ENCODE data around the gene MYOC.

MYOC gene

DNA sequence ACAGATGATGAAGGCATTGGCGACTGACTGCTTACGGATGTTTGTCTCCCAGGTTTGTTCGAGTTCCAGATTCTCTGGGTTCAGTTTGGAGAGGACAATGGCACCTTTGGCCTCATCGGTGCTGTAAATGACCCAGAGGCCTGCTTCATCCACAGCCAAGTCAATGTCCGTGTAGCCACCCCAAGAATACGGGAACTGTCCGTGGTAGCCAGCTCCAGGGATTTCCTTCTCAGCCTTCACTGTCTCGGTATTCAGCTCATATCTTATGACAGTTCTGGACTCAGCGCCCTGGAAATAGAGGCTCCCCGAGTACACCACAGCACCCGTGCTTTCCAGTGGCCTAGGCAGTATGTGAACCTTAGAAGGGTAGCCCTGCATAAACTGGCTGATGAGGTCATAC lies 16.3 kb downstream of the MYOC start:
- DNase-seq: no peak
- H4K91ac ChIP-seq (ENCODE audit: low read length): no peak overlapping the region
- 84% methylated on average over 11 of the region's 11 CpGs for WGBS
- no peak overlapping the region for H2AFZ ChIP-seq (ENCODE audit: low read depth, low read length)
- no peaks in the 10 kb centered on the region for H3K4me1 ChIP-seq (ENCODE audit: control insufficient read depth, insufficient read depth, low read depth, low read length)
- no peak overlapping the region for H3K4me2 ChIP-seq (ENCODE audit: low read length, poor library complexity, severe bottlenecking)
- H3K14ac ChIP-seq (ENCODE audit: low read length in 2 of 2): no peak overlapping the region
- no peak overlapping the region for H3K23ac ChIP-seq (ENCODE audit: low read length in 2 of 2)
- H3K18ac ChIP-seq (ENCODE audit: low read depth in 1 of 2, low read length in 2 of 2): no peak overlapping the region
- no peak overlapping the region for H3K4ac ChIP-seq (ENCODE audit: low read depth in 1 of 2, low read length in 2 of 2)
- H3K79me1 ChIP-seq (replicated peaks; ENCODE audit: low read length, poor library complexity, severe bottlenecking): no peaks in the 10 kb centered on the region
- H4K8ac ChIP-seq (ENCODE audit: low read length): no peak overlapping the region
- H3K27ac ChIP-seq (ENCODE audit: low read length, poor library complexity, severe bottlenecking): no peak overlapping the region
- H3K9ac ChIP-seq (ENCODE audit: low read length): no peak overlapping the region
- no peak overlapping the region for H2BK120ac ChIP-seq (ENCODE audit: low read depth, low read length)
- no peak overlapping the region for H3K4me3 ChIP-seq (ENCODE audit: insufficient read depth in 1 of 2, low read depth in 1 of 2, low read length in 2 of 2)
- H2AK5ac ChIP-seq (ENCODE audit: low read length, severe bottlenecking): no peak overlapping the region
- H3K27me3 ChIP-seq (ENCODE audit: control insufficient read depth in 1 of 2, insufficient read depth in 1 of 2, low read length in 2 of 2): peaks cover 0 to 4% of the 10 kb centered on the region in 2 experiments
- H3K36me3 ChIP-seq (ENCODE audit: control insufficient read depth in 1 of 2, insufficient read depth in 2 of 2, low read depth in 1 of 2, low read length in 2 of 2): no peaks in the 10 kb centered on the region
- no peak overlapping the region for H2BK12ac ChIP-seq (ENCODE audit: low read length in 2 of 2)
- no peak overlapping the region for H2BK5ac ChIP-seq (ENCODE audit: low read depth, low read length, poor library complexity, severe bottlenecking)
- peaks cover 6% of the 10 kb centered on the region for H3K9me3 ChIP-seq (ENCODE audit: control insufficient read depth, low read length)
- no peak overlapping the region for H2BK15ac ChIP-seq (ENCODE audit: low read depth, poor library complexity, severe bottlenecking)

DNA sequence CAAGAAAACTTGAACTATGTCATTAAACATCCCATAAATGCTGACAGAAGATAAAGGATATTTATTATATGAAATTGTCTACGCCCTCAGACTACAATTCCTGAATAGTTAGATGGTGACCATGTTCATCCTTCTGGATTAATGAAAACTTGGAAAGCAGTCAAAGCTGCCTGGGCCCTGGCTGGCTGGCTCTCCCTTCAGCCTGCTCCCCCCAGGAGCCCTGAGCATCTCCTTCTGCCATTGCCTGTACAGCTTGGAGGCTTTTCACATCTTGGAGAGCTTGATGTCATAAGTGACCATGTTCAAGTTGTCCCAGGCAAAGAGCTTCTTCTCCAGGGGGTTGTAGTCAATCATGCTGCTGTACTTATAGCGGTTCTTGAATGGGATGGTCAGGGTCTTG lies 16.8 kb downstream of the MYOC start:
- H3K4me2 ChIP-seq (ENCODE audit: low read length, poor library complexity, severe bottlenecking): no peak overlapping the region
- no peak overlapping the region for H3K27ac ChIP-seq (ENCODE audit: low read length, poor library complexity, severe bottlenecking)
- no peak overlapping the region for H3K4me3 ChIP-seq (ENCODE audit: insufficient read depth in 1 of 2, low read depth in 1 of 2, low read length in 2 of 2)
- no peak overlapping the region for H4K8ac ChIP-seq (ENCODE audit: low read length)
- no peak overlapping the region for H3K9ac ChIP-seq (ENCODE audit: low read length)
- no peak overlapping the region for H3K14ac ChIP-seq (ENCODE audit: low read length in 2 of 2)
- 70% methylated on average over 2 of the region's 2 CpGs for WGBS
- H3K79me1 ChIP-seq (replicated peaks; ENCODE audit: low read length, poor library complexity, severe bottlenecking): no peaks in the 10 kb centered on the region
- no peak for DNase-seq
- H3K36me3 ChIP-seq (ENCODE audit: control insufficient read depth in 1 of 2, insufficient read depth in 2 of 2, low read depth in 1 of 2, low read length in 2 of 2): no peaks in the 10 kb centered on the region
- no peaks in the 10 kb centered on the region for H3K4me1 ChIP-seq (ENCODE audit: control insufficient read depth, insufficient read depth, low read depth, low read length)
- no peak overlapping the region for H4K91ac ChIP-seq (ENCODE audit: low read length)
- no peak overlapping the region for H3K23ac ChIP-seq (ENCODE audit: low read length in 2 of 2)
- H2BK120ac ChIP-seq (ENCODE audit: low read depth, low read length): no peak overlapping the region
- peaks cover 0 to 6% of the 10 kb centered on the region in 2 experiments for H3K27me3 ChIP-seq (ENCODE audit: control insufficient read depth in 1 of 2, insufficient read depth in 1 of 2, low read length in 2 of 2)
- H2BK5ac ChIP-seq (ENCODE audit: low read depth, low read length, poor library complexity, severe bottlenecking): no peak overlapping the region
- no peak overlapping the region for H2AK5ac ChIP-seq (ENCODE audit: low read length, severe bottlenecking)
- no peak overlapping the region for H2AFZ ChIP-seq (ENCODE audit: low read depth, low read length)
- H2BK15ac ChIP-seq (ENCODE audit: low read depth, poor library complexity, severe bottlenecking): no peak overlapping the region
- H3K18ac ChIP-seq (ENCODE audit: low read depth in 1 of 2, low read length in 2 of 2): no peak overlapping the region
- no peak overlapping the region for H2BK12ac ChIP-seq (ENCODE audit: low read length in 2 of 2)
- peaks cover 6% of the 10 kb centered on the region for H3K9me3 ChIP-seq (ENCODE audit: control insufficient read depth, low read length)
- H3K4ac ChIP-seq (ENCODE audit: low read depth in 1 of 2, low read length in 2 of 2): no peak overlapping the region

- Histone ChIP-seq H3K14ac (ENCODE audit: low read length in 2 of 2) (no peak overlapping the region), H2BK12ac (ENCODE audit: low read length in 2 of 2) (no peak overlapping the region), H4K91ac (ENCODE audit: low read length) (no peak overlapping the region), H3K79me1 (replicated peaks; ENCODE audit: low read length, poor library complexity, severe bottlenecking) (no peaks in the 10 kb centered on the region), H2BK15ac (ENCODE audit: low read depth, poor library complexity, severe bottlenecking) (no peak overlapping the region), H3K4me3 (ENCODE audit: insufficient read depth in 1 of 2, low read depth in 1 of 2, low read length in 2 of 2) (no peak overlapping the region), H2AK5ac (ENCODE audit: low read length, severe bottlenecking) (no peak overlapping the region), H3K9me3 (ENCODE audit: control insufficient read depth, low read length) (peaks cover 6% of the 10 kb centered on the region), H3K4me1 (ENCODE audit: control insufficient read depth, insufficient read depth, low read depth, low read length) (no peaks in the 10 kb centered on the region), H3K27ac (ENCODE audit: low read length, poor library complexity, severe bottlenecking) (no peak overlapping the region), H3K36me3 (ENCODE audit: control insufficient read depth in 1 of 2, insufficient read depth in 2 of 2, low read depth in 1 of 2, low read length in 2 of 2) (no peaks in the 10 kb centered on the region), H3K23ac (ENCODE audit: low read length in 2 of 2) (no peak overlapping the region), H2BK5ac (ENCODE audit: low read depth, low read length, poor library complexity, severe bottlenecking) (no peak overlapping the region), H3K27me3 (ENCODE audit: control insufficient read depth in 1 of 2, insufficient read depth in 1 of 2, low read length in 2 of 2) (peaks cover 3 to 12% of the 10 kb centered on the region in 2 experiments), H4K8ac (ENCODE audit: low read length) (no peak overlapping the region), H2BK120ac (ENCODE audit: low read depth, low read length) (no peak overlapping the region), H3K4me2 (ENCODE audit: low read length, poor library complexity, severe bottlenecking) (no peak overlapping the region), H3K18ac (ENCODE audit: low read depth in 1 of 2, low read length in 2 of 2) (no peak overlapping the region), H3K4ac (ENCODE audit: low read depth in 1 of 2, low read length in 2 of 2) (no peak overlapping the region), H2AFZ (ENCODE audit: low read depth, low read length) (no peak overlapping the region), H3K9ac (ENCODE audit: low read length) (no peak overlapping the region)
- DNase-seq: no peak
- WGBS: 94% methylated on average over 2 of the region's 2 CpGs
Observed at GRCh38 chr1:171628225-171628624, 24.3 kb downstream of the MYOC start.

GRCh38 chr1:171627020-171627419 lies 25.5 kb downstream of the MYOC start:
- Histone ChIP-seq H3K4ac (ENCODE audit: low read depth in 1 of 2, low read length in 2 of 2) (no peak overlapping the region), H2AK5ac (ENCODE audit: low read length, severe bottlenecking) (no peak overlapping the region), H3K4me3 (ENCODE audit: insufficient read depth in 1 of 2, low read depth in 1 of 2, low read length in 2 of 2) (no peak overlapping the region), H3K4me2 (ENCODE audit: low read length, poor library complexity, severe bottlenecking) (no peak overlapping the region), H3K9ac (ENCODE audit: low read length) (no peak overlapping the region), H2BK15ac (ENCODE audit: low read depth, poor library complexity, severe bottlenecking) (no peak overlapping the region), H4K91ac (ENCODE audit: low read length) (no peak overlapping the region), H2BK120ac (ENCODE audit: low read depth, low read length) (no peak overlapping the region), H3K9me3 (ENCODE audit: control insufficient read depth, low read length) (peaks cover 5% of the 10 kb centered on the region), H3K14ac (ENCODE audit: low read length in 2 of 2) (no peak overlapping the region), H2BK12ac (ENCODE audit: low read length in 2 of 2) (no peak overlapping the region), H3K18ac (ENCODE audit: low read depth in 1 of 2, low read length in 2 of 2) (no peak overlapping the region), H2BK5ac (ENCODE audit: low read depth, low read length, poor library complexity, severe bottlenecking) (no peak overlapping the region), H2AFZ (ENCODE audit: low read depth, low read length) (no peak overlapping the region), H3K36me3 (ENCODE audit: control insufficient read depth in 1 of 2, insufficient read depth in 2 of 2, low read depth in 1 of 2, low read length in 2 of 2) (no peaks in the 10 kb centered on the region), H3K23ac (ENCODE audit: low read length in 2 of 2) (no peak overlapping the region), H4K8ac (ENCODE audit: low read length) (no peak overlapping the region), H3K27me3 (ENCODE audit: control insufficient read depth in 1 of 2, insufficient read depth in 1 of 2, low read length in 2 of 2) (peaks cover 3 to 15% of the 10 kb centered on the region in 2 experiments), H3K27ac (ENCODE audit: low read length, poor library complexity, severe bottlenecking) (no peak overlapping the region), H3K79me1 (replicated peaks; ENCODE audit: low read length, poor library complexity, severe bottlenecking) (no peaks in the 10 kb centered on the region), H3K4me1 (ENCODE audit: control insufficient read depth, insufficient read depth, low read depth, low read length) (no peaks in the 10 kb centered on the region)
- 81% methylated on average over 5 of the region's 5 CpGs for WGBS
- no peak for DNase-seq

All from mesenchymal stem cell (in vitro differentiated cells and primary cell).